Trophoblast cell (in vitro differentiated cells and primary cell): Measurements from ENCODE around the gene SNX24.

Experiments used
- DNase-seq, 2 donors: peaks; one replicate each; pipeline ENCODE4 v3.0.0-alpha.2; 2016
- H2AFZ ChIP-seq: 2 replicates; pipeline ENCODE4 v1.6.1; 2013; ENCODE audit warnings: low read length, moderate library complexity, mild to moderate bottlenecking; ENCODE audit not compliant: insufficient read depth, poor library complexity
- H2AK5ac ChIP-seq: 2 replicates; pipeline ENCODE4 v1.6.1; 2013; ENCODE audit warnings: mild to moderate bottlenecking, low read length
- H2BK120ac ChIP-seq: 2 replicates; pipeline ENCODE4 v1.6.1; 2013; ENCODE audit warnings: low read length, mild to moderate bottlenecking, moderate library complexity; ENCODE audit not compliant: insufficient read depth, poor library complexity
- H2BK12ac ChIP-seq: 2 replicates; pipeline ENCODE4 v1.6.1; 2013; ENCODE audit warnings: mild to moderate bottlenecking, low read length, moderate library complexity
- H2BK5ac ChIP-seq: 2 replicates; pipeline ENCODE4 v1.6.1; 2013; ENCODE audit warnings: low read length, low read depth, moderate library complexity, mild to moderate bottlenecking; ENCODE audit not compliant: poor library complexity
- H3K14ac ChIP-seq: 2 replicates; pipeline ENCODE4 v1.6.1; 2013; ENCODE audit warnings: mild to moderate bottlenecking, low read length
- H3K18ac ChIP-seq: 2 replicates; pipeline ENCODE4 v1.6.1; 2013; ENCODE audit warnings: mild to moderate bottlenecking, low read length
- H3K23ac ChIP-seq: 2 replicates; pipeline ENCODE4 v1.6.1; 2013; ENCODE audit warnings: low read length
- H3K27ac ChIP-seq: 2 replicates; pipeline ENCODE4 v1.5.1; 2013; ENCODE audit warnings: low read depth, mild to moderate bottlenecking, inconsistent platforms, low read length, moderate library complexity
- H3K27me3 ChIP-seq: 2 replicates; pipeline ENCODE4 v1.6.1; 2013; ENCODE audit warnings: inconsistent platforms, mild to moderate bottlenecking, low read length, moderate library complexity; ENCODE audit not compliant: insufficient read depth
- H3K36me3 ChIP-seq, 2 experiments: 1 replicate in 1 of 2; 2 replicates in 1 of 2; pipeline ENCODE4 v1.6.1; 2013; ENCODE audit warnings: low read length in 2 of 2, mild to moderate bottlenecking in 2 of 2, moderate library complexity in 1 of 2; ENCODE audit not compliant: insufficient read depth in 2 of 2, control insufficient read depth in 1 of 2
- H3K4ac ChIP-seq: 2 replicates; pipeline ENCODE4 v1.6.1; 2013; ENCODE audit warnings: low read depth, mild to moderate bottlenecking, low read length, moderate library complexity
- H3K4me1 ChIP-seq, 2 experiments: 1 replicate in 1 of 2; 2 replicates in 1 of 2; pipeline ENCODE4 v1.6.1; 2013; ENCODE audit warnings: low read length in 2 of 2, mild to moderate bottlenecking in 2 of 2, moderate library complexity in 1 of 2; ENCODE audit not compliant: insufficient read depth in 2 of 2, control insufficient read depth in 1 of 2
- H3K4me2 ChIP-seq: 2 replicates; pipeline ENCODE4 v1.6.1; 2013; ENCODE audit warnings: inconsistent platforms, mild to moderate bottlenecking, low read length, moderate library complexity
- H3K4me3 ChIP-seq: 2 replicates; pipeline ENCODE4 v1.5.1; 2013; ENCODE audit warnings: mild to moderate bottlenecking, low read depth, low read length, inconsistent platforms
- H3K79me1 ChIP-seq: one replicate; pipeline ENCODE4 v1.6.1; 2013; ENCODE audit warnings: low read length
- H3K79me2 ChIP-seq: 2 replicates; pipeline ENCODE4 v1.6.1; 2013; ENCODE audit warnings: low read length, mild to moderate bottlenecking; ENCODE audit not compliant: control insufficient read depth, insufficient read depth, poor library complexity
- H3K9ac ChIP-seq: 2 replicates; pipeline ENCODE4 v1.6.1; 2013; ENCODE audit warnings: mild to moderate bottlenecking, low read length
- H3K9me3 ChIP-seq: 2 replicates; pipeline ENCODE4 v1.6.1; 2013; ENCODE audit warnings: low read depth, mild to moderate bottlenecking, control low read depth, inconsistent platforms, low read length; ENCODE audit not compliant: insufficient read depth
- H4K12ac ChIP-seq: 2 replicates; pipeline ENCODE4 v1.6.1; 2013; ENCODE audit warnings: low read depth, mild to moderate bottlenecking, low read length, moderate library complexity
- H4K8ac ChIP-seq: 2 replicates; pipeline ENCODE4 v1.6.1; 2013; ENCODE audit warnings: low read depth, mild to moderate bottlenecking, low read length, moderate library complexity
- H4K91ac ChIP-seq: one replicate; pipeline ENCODE4 v1.6.1; 2013; ENCODE audit warnings: low read depth, mild to moderate bottlenecking, low read length, moderate library complexity
- WGBS: extraction: QIAGEN DNeasy Blood & Tissue Kit; methylation state at CpG from one replicate; pipeline ENCODE4 v1.1.7; 2013; ENCODE audit warnings: missing lambda C conversion rate; ENCODE audit not compliant: insufficient read length, insufficient coverage; ENCODE audit errors: extremely low coverage; 5-methylcytosine and 5-hydroxymethylcytosine counted together

The SNX24 gene

DNA sequence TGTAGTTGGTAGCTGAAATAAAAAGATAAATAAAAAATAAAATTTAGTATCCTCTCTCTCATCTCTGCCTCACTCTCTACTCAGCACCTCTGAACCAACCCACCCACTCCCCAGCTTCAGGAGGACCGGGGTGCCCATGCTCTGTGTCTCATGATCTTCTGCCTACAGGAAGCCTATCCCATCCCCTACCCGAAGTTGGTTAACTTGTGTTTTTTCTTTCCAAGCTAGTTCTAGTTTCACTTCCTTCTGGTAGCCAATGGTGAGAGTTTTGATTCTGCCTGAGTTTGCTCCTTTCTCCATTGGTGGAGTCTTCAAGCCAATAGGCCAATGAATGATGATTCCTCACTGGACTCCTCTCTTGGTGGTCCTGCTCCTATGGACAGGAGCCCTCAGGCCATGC is 32.1 kb downstream of the SNX24 start:
- no peak overlapping the region for H2BK5ac ChIP-seq
- no CpG with 5 or more reads among the region's 2 CpGs for WGBS
- H3K27ac ChIP-seq = no peak overlapping the region
- H3K18ac ChIP-seq = no peak overlapping the region
- H4K91ac ChIP-seq = no peak overlapping the region
- no peaks in the 10 kb centered on the region for H3K9me3 ChIP-seq
- H3K4ac ChIP-seq = peak overlapping the region; percentile 12
- peaks cover 2% of the 10 kb centered on the region for H3K79me2 ChIP-seq
- no peak for DNase-seq
- no peak overlapping the region for H4K8ac ChIP-seq
- peaks cover 2% of the 10 kb centered on the region for H3K79me1 ChIP-seq
- H2BK120ac ChIP-seq = no peak overlapping the region
- H3K4me1 ChIP-seq = no peaks in the 10 kb centered on the region
- no peak overlapping the region for H3K23ac ChIP-seq
- H3K27me3 ChIP-seq = no peaks in the 10 kb centered on the region
- H2AK5ac ChIP-seq = no peak overlapping the region
- H2AFZ ChIP-seq = no peak overlapping the region
- H3K4me2 ChIP-seq = no peak overlapping the region
- peaks cover 0 to 3% of the 10 kb centered on the region in 2 experiments for H3K36me3 ChIP-seq
- H3K4me3 ChIP-seq = no peak overlapping the region
- H4K12ac ChIP-seq = no peak overlapping the region
- H3K14ac ChIP-seq = no peak overlapping the region
- H3K9ac ChIP-seq = no peak overlapping the region
- no peak overlapping the region for H2BK12ac ChIP-seq

GRCh38 chr5:122879076-122879475 is 33.7 kb downstream of the SNX24 start:
- H2BK12ac ChIP-seq = no peak overlapping the region
- no peak overlapping the region for H3K4ac ChIP-seq
- H4K12ac ChIP-seq = no peak overlapping the region
- H3K18ac ChIP-seq = no peak overlapping the region
- no peak overlapping the region for H2BK5ac ChIP-seq
- H3K4me2 ChIP-seq = no peak overlapping the region
- no peaks in the 10 kb centered on the region for H3K79me1 ChIP-seq
- H2AK5ac ChIP-seq = no peak overlapping the region
- H3K4me3 ChIP-seq = no peak overlapping the region
- no peak overlapping the region for H2AFZ ChIP-seq
- no peaks in the 10 kb centered on the region for H3K79me2 ChIP-seq
- no peaks in the 10 kb centered on the region for H3K27me3 ChIP-seq
- no peaks in the 10 kb centered on the region for H3K9me3 ChIP-seq
- H3K23ac ChIP-seq = no peak overlapping the region
- no peak overlapping the region for H3K27ac ChIP-seq
- no peak overlapping the region for H3K14ac ChIP-seq
- no peaks in the 10 kb centered on the region for H3K4me1 ChIP-seq
- DNase-seq = no peak
- WGBS = no CpG with 5 or more reads among the region's 3 CpGs
- no peak overlapping the region for H3K9ac ChIP-seq
- no peak overlapping the region for H4K8ac ChIP-seq
- peaks cover 0 to 3% of the 10 kb centered on the region in 2 experiments for H3K36me3 ChIP-seq
- H2BK120ac ChIP-seq = no peak overlapping the region
- no peak overlapping the region for H4K91ac ChIP-seq

DNA sequence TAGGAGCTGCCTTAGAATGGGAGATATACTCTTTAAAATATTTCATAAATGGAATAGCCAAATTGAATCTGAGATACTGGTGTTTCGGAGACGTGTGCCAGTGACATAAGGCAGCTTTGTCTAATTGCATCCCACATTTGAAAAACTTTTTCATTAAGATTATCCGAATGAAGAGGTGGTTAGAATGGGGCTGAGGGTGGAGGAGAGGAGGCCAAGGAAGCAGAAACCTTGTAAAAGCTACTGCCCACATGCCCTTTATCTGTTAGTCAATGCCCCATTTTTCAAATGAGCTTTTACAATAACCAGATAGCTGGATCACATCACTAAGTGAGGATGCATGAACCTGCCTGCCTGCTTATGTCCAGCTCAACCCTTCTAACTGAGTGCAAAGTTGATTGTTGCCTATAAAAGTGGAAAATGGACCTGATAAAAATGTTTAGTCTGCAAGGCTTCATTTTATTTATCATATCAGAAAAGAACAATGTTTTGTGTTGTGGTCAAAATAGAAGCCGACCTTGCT is 34.8 kb downstream of the SNX24 start:
- Histone ChIP-seq H3K79me2 (no peaks in the 10 kb centered on the region), H3K27ac (no peak overlapping the region), H3K27me3 (no peaks in the 10 kb centered on the region), H2AK5ac (no peak overlapping the region), H3K9me3 (no peaks in the 10 kb centered on the region), H3K9ac (no peak overlapping the region), H3K4ac (no peak overlapping the region), H4K12ac (no peak overlapping the region), H4K8ac (no peak overlapping the region), H3K36me3 (peaks cover 0 to 3% of the 10 kb centered on the region in 2 experiments), H2BK12ac (no peak overlapping the region), H3K14ac (no peak overlapping the region), H2BK120ac (no peak overlapping the region), H3K79me1 (no peaks in the 10 kb centered on the region), H3K4me2 (no peak overlapping the region), H4K91ac (no peak overlapping the region), H3K18ac (no peak overlapping the region), H3K23ac (no peak overlapping the region), H2BK5ac (no peak overlapping the region), H3K4me1 (no peaks in the 10 kb centered on the region), H3K4me3 (no peak overlapping the region), H2AFZ (no peak overlapping the region)
- no CpG with 5 or more reads among the region's 4 CpGs for WGBS
- no peak for DNase-seq

DNA sequence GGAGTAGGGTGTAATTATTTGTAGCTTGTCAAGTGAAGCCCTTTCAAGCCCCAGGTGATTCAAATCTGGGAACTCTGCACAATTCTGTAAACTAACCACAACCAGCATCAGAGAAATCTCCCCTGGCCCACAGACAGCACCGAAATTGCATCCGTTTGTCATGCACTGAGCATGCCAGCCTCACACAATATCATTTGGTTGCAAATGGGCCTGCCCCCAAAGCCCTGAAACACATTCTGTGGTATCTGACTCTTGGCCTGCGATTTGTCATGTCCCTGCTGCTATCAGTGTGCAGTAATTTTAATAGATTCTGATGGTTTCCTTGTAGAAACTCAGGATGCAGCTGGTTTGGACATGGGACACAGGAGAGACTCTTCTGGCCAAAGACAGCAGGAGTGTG is 35.3 kb downstream of the SNX24 start:
- Histone ChIP-seq H3K9ac (no peak overlapping the region), H3K4me1 (no peaks in the 10 kb centered on the region), H3K23ac (no peak overlapping the region), H2BK120ac (no peak overlapping the region), H4K12ac (no peak overlapping the region), H2AK5ac (no peak overlapping the region), H3K79me2 (no peaks in the 10 kb centered on the region), H3K9me3 (no peaks in the 10 kb centered on the region), H3K27me3 (no peaks in the 10 kb centered on the region), H3K4me2 (no peak overlapping the region), H2BK12ac (no peak overlapping the region), H2AFZ (no peak overlapping the region), H3K14ac (no peak overlapping the region), H3K18ac (no peak overlapping the region), H4K8ac (no peak overlapping the region), H2BK5ac (no peak overlapping the region), H3K79me1 (no peaks in the 10 kb centered on the region), H4K91ac (no peak overlapping the region), H3K4ac (peak overlapping the region; percentile 37), H3K36me3 (peaks cover 0 to 3% of the 10 kb centered on the region in 2 experiments), H3K27ac (no peak overlapping the region), H3K4me3 (no peak overlapping the region)
- WGBS = no CpG with 5 or more reads among the region's 3 CpGs
- no peak for DNase-seq
